ENCODE results near the gene CRELD2.
A peak's percentile ranks its signal among the peaks of the same experiment; 100 is the strongest.

The CRELD2 gene

GRCh38 chr22:49928555-49929210, 10.2 kb downstream of the CRELD2 start:
- H3K4me3 ChIP-seq (replicated peaks; ENCODE audit: low read depth, low read length) = no peak overlapping the region
- DNase-seq (ENCODE audit: extremely low read depth, insufficient read length) = no peak

GRCh38 chr22:49929211-49929979, 11.0 kb downstream of the CRELD2 start:
- DNase-seq (ENCODE audit: extremely low read depth, insufficient read length) = peak; percentile 80

More at GRCh38 chr22:49928555-49929210, 10.2 kb downstream of the CRELD2 start:
- H3K27me3 ChIP-seq (replicated peaks; ENCODE audit: control insufficient read depth, insufficient read depth, low read length) = no peaks in the 10 kb centered on the region
- no peaks in the 10 kb centered on the region; the same call in none of the 2 replicates for H3K36me3 ChIP-seq (ENCODE audit: control insufficient read depth, insufficient read depth, low read length)
- no peak for TF ChIP-seq CTCF (IDR thresholded peaks at IDR 0.05; ENCODE audit: insufficient read depth, low read length, poor library complexity, severe bottlenecking)

GRCh38 chr22:49929994-49930575, 11.7 kb downstream of the CRELD2 start:
- no peak for TF ChIP-seq CTCF (IDR thresholded peaks at IDR 0.05; ENCODE audit: insufficient read depth, low read length, poor library complexity, severe bottlenecking)
- Histone ChIP-seq H3K27me3 (replicated peaks; ENCODE audit: control insufficient read depth, insufficient read depth, low read length) (no peaks in the 10 kb centered on the region), H3K4me3 (replicated peaks; ENCODE audit: low read depth, low read length) (no peak overlapping the region), H3K36me3 (ENCODE audit: control insufficient read depth, insufficient read depth, low read length) (no peaks in the 10 kb centered on the region; the same call in 1 of the 2 replicates)
- no peak for DNase-seq (ENCODE audit: extremely low read depth, insufficient read length)

More at GRCh38 chr22:49929211-49929979, 11.0 kb downstream of the CRELD2 start:
- TF ChIP-seq CTCF (IDR thresholded peaks at IDR 0.05; ENCODE audit: insufficient read depth, low read length, poor library complexity, severe bottlenecking) = no peak
- H3K27me3 ChIP-seq (replicated peaks; ENCODE audit: control insufficient read depth, insufficient read depth, low read length) = no peaks in the 10 kb centered on the region
- no peaks in the 10 kb centered on the region; the same call in 1 of the 2 replicates for H3K36me3 ChIP-seq (ENCODE audit: control insufficient read depth, insufficient read depth, low read length)
- H3K4me3 ChIP-seq (replicated peaks; ENCODE audit: low read depth, low read length) = no peak overlapping the region

- Histone ChIP-seq H3K27me3 (replicated peaks; ENCODE audit: control insufficient read depth, insufficient read depth, low read length) (no peaks in the 10 kb centered on the region), H3K36me3 (ENCODE audit: control insufficient read depth, insufficient read depth, low read length) (no peaks in the 10 kb centered on the region; the same call in 1 of the 2 replicates), H3K4me3 (replicated peaks; ENCODE audit: low read depth, low read length) (no peak overlapping the region)
- peak; percentile 64 for DNase-seq (ENCODE audit: extremely low read depth, insufficient read length)
- peak; percentile 85 for TF ChIP-seq CTCF (IDR thresholded peaks at IDR 0.05; ENCODE audit: insufficient read depth, low read length, poor library complexity, severe bottlenecking)
These were observed 12.4 kb downstream of the CRELD2 start for GRCh38 chr22:49930596-49931412.

Data from GM06990 (cell line).